ENCODE data around the gene TNS1.

TNS1 gene

DNA sequence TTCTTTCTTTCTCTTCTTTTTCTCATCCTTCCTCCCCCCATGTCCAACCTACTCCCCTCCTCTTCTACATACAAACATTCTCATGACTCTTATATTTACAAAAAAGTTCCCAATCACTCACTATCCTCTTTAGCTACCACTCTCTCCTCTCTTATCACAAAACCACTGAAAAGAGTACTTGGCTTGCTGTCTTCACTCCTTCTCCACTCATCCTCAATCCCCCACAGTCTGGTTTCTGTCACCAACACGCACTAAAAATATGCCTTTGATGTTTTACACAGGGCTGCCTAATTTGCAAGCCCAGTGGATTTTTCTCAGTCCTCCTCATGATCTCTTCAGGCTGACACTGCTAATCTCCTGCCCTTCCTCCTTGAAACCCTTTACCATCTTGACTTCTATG is 159.5 kb downstream of the TNS1 start:
- no peak for DNase-seq

DNA sequence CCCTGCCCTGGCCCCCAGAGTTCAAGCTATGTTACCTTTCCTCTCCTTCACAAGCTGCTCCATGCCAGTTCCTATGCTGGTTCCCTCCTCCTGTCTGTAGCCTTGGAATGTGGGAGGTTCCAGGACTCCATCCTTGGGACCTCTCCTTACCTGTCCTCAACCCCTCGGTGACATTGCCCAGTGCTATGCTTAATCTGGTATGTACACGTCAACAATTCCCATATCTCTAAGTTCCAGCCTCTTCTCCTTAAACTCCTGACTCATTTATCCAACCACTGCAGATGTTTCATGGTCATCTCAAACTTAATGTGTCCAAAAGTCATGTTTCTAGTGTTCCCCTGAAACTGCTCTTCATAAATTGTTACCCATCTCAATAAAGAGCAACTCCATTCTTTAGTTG is 160.8 kb downstream of the TNS1 start:
- DNase-seq = no peak

DNA sequence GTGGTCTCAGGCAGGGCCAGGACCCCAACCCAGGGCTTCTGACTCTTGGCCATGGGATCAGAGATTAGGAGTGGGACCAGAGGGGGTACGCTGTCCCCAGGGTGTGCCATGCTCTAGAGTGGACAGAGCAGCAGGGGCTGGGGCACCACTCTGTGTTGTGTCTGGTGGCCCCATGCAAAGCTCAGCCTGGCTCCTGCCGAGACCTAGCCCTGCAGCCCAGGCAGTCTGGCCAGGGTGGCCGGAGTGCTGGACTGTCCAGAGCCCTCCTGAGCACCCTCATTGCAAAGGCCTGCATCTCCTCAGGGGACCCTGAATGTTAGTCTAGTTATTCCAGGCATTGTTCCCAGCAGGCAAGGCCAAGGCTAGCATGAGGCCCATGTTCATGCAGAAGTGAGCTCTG is 162.3 kb downstream of the TNS1 start:
- no peak for DNase-seq

DNA sequence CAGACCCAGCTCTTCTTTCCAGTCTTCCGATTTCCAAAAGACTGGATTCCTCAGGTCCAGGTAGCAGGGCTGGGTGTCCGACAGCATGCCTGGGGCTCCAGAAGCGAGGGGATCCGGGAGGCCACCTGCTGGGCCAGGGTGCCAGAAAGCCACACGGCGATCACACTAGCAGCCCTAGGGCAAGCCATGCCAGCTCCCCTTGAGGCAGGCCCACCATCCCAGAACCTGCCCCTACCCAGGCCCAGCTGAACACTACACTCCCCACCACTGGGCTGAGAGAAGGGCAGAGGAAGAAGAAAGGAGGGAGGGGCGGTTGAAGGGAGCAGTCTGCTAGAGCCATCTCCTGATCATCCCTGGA is 163.1 kb downstream of the TNS1 start:
- DNase-seq = no peak

DNA sequence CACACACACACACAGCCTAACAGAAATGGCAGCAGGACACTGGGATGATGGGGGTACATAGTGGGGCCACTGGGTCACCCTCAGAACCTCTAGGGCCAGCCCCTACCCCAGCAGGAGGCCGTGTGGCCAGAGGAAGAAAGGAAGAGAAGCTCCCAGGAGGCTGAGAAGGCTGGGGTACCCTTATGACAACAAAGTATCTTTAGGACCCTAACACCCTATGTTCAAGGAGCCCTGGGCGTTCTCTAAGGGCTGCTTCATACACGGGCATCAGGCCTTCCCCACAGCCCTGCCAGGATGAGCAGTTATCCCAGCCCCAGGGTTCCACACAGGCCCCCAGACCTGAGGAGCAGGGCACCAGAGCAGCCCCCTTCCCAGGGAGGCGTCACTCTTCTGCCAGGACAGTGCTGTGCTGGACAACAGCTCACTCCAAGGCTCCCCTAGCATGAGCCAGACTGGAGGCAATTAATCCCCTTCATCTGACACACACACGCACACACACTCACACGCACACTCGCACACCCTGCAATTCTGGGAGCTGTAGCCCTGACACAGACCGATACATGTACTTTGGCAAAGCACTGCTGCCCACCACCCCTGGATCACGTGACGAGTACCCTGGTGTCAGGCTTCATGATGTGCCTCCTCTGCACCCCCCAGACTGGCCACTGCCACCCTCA is 163.6 kb downstream of the TNS1 start:
- no peak for DNase-seq

DNA sequence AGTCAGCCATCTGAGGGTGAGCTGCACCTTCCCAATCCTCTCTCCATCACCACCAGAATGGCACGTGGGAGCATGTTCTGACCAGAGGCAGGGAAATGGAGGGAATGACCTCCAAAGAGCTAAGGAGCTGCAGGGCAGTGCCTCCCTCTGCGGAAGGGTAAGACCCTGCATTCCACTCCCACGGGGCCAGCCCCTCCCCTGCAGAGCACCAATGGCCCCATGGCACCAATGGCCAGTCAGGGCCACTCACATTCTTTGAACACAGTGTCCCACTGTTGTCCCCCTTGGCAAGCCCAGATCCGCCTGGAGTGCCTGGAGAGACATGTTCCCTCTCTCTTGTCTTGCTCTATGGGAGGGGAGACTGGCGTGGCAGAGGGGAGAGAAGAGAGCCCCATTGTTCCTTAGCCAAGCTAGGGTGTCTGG is 164.4 kb downstream of the TNS1 start:
- no peak for DNase-seq

DNA sequence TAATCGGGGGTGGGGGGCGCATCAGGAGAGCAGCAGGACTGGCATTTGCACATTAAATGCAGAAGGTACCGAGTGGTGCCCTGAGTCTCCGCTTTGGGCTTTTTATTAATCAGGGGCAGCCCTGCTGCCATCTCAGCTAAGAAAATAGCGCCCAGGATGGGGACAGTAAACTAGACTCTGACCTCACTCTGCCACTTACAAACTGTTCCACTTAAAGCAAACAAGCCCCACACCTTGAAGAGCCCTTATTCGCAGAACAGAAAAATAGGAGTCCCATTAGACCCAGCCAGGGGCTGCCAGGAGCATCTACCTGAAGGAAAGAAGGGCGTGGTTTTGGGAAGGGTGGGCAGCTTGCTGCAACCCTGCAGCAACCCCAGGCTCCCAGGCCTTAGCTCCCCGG is 165.3 kb downstream of the TNS1 start:
- no peak for DNase-seq

DNA sequence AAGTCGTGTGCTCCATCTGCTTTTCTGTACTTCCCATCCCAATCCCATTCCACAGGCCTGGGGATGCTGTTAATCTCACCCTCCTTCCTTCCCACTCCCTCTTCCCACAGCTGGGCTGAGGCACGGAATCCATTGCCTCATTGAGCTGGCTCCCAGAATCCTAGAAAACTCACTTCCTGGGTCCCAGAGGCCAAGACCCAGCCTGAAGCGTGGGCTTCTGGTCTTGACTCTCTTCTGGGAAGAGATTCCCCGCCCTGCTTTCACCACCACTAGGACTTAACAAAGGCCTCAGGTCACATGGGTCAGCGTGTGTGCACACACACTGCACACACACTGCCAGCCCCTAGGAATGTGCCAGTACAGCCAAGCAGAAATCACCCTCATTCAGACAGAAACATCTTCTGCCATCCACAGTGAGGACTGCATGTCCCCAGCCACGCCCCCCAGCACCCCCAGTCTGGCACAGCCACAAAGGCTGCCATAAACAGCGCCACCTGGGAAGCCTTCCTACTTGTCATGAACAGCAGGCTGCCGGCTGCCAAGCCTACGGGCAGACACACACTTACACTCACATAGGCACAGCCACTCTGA is 165.8 kb downstream of the TNS1 start:
- DNase-seq = no peak

DNA sequence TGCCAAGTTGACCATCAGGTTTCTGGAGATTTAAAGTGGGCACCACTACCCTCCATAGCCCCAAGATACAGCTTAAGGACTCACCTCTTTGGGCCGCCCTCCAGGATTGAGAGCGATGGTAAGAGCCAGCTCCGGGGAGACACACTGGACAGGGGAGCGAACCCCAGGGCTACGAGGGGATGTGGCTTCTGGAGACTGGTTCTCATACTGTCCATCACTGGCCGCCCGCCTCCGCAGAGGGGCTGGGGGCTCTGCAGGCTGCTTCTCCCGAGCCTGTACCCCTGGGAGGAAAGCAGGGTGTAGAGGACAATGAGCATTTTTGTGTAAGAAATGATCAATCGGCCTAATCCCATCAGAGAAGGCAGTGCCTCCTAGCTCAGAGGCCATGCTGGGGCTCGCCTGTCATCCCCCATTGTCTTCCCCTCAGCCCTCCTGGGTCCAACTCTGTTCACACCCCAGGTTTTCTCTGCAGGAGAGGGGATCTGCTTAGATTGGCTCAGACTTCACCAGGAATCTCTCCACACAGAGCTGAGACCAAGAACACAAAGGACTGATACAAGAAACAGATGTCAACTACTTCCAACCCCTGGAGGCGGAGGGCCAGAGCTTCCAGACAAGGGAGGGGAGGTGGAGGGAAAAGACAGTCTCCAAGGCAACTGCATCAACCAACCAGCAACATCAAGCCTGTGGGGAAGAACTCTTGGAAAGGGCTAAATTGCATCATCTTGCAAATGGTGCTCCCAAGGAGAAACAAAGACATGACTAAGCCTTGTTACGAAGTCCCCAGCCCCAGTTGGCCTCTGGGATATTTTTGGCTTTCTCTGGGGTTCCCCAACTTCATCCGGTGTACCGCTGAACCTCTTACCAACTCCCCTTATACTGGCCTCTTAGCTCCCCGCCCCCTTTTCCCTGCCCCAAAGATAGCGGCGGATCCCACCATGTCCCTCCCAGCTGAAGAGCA is 166.6 kb downstream of the TNS1 start:
- DNase-seq = no peak

DNA sequence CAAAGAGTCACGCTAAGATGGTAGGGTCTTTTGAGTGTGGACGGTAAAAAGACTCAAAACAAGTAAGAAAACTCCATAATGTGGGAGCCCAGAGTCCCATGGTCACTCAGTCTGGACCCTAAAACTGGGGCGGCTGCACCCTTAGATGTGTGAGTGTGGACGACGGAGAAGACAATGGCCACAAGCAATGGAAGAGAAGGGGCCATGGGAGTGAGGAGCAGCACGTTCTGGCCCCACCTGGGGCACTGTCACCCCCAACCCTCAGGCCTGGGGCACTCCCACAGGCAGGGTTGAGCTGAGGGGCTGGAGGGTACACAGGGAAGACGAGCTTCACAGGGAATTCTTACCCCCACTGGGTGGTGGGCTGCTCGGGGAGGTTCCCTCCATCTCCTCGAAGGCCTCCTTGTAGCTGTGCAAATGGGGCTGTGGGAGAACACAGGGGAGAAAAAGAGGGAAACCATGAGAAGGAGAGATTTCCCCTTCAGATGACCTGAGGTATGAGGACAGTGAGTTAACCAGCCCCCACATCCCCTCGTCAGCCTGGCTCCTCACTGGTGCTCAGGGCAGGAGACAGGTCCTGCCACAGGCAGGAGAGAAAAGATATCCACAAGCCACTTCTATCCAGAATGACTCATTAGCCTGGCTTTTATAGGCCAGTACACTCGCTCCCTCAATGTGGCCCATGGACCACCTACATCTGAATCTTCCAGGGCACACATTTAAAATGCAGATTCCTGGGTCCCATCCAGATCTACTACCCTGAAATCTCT is 167.9 kb downstream of the TNS1 start:
- DNase-seq = no peak

DNA sequence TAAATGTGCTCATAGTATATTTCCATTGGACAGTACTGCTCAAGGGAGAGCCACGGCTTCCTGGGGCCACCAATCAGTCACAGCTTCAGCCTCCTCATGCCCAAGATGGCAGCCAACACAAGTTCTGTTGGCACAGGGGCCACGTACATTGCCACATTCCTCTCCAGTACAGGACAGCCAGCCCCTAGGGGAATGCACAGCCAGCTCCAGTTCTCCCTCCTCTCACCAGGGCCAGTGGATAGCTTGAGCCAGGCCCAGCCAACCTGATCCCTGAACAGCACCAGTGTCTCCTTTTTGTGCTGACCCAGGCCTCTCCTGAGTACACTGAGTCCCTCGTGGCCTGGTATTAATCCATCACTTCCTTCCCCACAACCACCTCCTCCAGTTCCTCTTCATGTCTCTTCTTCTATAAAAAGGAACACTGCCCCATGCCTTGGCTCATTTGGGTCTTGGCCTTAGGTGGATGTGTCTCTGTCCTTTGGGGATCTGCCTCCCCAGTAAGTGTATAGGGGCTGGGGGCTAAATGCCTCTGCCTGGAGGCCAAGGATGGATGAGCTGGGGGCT is 168.7 kb downstream of the TNS1 start:
- no peak for DNase-seq

DNA sequence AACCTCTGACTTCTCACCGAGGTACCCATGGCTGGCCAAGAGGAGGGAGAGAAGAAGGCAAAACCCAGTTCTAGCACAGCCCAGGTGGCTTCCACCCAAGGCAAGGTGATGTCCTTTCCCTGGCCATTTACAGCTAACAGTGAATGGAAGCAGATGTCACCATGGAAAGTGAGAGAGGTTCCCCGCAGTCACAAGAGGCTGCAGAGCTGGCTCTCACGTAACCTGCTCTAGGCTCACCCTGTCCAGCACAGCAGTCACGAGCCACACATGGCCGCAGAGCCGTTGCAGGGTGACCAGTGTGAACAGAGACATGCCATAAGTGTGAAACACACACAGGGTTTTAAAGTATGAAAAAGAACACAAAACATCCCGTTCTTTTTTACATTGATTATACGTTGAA is 169.4 kb downstream of the TNS1 start:
- DNase-seq = no peak

DNA sequence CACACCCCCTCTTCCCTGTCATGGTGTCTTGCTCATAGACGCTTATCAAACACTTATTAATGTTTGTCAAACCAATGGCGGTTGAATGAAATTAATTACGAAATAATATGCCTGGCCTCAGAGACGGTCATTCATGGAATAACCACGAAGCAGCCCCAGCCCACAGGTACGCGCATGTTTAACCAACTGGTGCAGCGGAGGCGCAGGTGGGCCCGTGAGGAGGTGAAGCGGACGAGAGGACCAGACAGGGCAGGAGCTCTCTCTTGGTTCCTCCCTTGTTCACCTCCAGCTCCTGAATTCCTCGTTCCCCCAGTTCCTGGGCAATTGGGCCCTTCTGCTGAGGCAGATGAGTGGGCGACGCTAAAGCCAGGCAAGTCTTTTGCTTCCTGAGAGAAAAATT is 169.8 kb downstream of the TNS1 start:
- DNase-seq = no peak

DNA sequence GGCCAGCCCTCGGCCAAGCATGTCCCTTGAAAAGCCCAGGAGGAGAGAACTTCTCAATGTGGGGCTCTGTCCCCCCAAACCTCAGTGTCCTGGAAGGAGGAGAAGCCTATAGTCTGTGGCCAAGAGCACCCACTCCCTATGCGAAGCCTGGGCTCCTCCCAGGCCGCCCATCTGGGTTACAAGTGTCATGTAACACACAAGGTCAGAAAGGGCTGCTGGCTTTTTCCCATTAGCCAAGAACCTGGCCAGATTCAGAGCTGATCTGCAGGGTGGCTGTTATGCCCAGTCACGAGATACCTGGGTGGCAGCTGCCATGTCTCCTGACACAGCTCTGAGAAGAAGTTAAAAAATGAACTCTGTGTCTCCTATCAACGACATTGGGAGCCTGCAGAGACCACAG is 170.7 kb downstream of the TNS1 start:
- no peak for DNase-seq

DNA sequence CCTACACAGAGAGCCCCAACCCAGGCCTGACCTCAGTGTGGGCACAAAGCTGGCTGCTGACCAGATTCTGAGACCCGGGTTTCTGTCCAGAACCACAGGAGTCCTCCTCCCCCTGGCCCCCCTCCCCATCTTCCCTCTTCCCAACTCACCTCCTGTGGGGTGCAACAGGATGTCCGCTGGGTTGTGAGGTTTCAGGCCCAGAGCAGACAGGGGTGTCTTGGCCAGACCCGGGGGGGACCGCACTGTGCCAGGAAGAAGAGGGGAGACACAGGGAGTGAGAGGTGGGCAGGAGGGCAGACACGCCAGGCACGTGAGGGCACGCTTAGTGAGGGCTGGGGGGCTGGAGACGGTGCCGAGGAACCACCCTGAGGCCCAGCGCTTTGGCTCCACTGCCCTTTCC is 171.5 kb downstream of the TNS1 start:
- DNase-seq = no peak

DNA sequence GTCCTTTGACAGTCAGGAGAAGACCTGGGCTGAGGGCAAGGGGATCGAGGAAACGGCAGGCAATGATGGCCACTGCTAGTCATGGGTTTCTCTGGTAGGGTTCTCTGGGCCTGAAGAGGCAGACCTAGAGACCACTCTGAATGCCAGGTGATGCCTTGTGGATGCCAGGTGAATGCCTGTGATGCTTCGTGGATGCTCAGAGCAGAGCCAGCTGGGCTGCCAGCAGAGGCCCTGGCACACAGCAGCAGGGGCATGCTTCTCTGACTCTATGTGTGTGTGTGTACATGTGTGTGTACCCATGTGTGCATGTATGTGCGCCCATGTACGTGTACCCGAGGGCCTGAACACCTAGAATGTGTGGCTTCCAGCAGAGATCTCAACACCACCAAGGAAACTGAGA is 172.0 kb downstream of the TNS1 start:
- no peak for DNase-seq

DNA sequence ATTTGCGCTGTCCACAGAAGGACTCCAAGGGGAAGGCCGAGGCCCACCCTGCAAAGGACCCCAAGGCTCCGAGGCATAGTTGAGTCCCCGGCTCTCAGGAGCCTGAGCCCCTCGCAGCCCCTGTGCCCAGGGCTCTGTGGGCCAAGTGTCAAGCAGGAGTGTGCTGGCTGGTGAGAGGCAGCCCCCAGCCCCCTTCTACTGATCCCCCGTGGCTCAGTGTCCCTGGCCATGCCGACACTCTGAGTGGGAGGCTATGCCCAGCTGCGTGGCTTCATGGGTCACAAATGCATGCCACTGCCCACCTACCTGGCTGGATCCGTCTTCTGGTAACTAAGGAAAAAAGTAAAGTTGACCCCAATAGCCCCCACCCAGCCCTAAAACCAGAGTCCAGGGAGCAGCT is 172.7 kb downstream of the TNS1 start:
- DNase-seq = no peak

DNA sequence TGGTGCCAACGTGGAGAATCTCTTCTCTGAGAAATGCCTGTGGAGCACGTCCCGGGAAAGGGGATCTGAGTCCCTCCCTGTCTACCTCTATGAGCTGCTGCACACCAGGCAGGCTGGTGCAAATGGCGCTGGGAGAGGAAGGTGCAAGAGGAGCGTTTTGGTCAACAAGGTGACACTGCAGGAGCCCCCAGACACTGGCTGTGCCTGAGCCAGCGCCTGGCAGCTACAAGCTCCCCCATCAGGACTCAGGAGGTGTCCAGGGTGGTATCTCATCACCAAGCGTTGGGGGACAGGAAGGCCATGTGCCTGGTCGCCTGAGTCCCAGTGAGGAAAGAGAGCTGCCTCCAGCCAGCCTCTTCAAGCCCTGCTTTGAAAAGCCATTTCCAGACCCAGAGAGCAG is 173.4 kb downstream of the TNS1 start:
- DNase-seq = no peak

DNA sequence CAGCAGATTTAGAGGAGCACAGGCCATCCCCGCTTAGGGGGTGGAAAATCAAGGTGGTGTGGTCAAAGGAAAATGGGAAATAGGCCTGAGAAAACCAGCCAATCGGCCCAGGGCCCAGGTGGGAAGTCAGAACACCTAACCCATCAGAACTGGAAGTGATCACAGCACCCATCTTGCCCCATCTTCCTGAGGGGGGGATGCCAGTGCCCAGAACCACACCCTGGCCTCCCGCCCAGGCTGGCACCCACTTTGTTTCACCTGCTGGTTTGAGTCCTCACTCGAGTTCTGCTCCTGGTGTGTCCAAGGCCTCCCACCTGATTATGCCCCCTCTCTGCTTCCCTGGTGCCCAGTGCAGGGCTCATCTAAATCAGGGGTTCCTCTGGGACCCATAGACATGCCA is 174.5 kb downstream of the TNS1 start:
- DNase-seq = no peak

DNA sequence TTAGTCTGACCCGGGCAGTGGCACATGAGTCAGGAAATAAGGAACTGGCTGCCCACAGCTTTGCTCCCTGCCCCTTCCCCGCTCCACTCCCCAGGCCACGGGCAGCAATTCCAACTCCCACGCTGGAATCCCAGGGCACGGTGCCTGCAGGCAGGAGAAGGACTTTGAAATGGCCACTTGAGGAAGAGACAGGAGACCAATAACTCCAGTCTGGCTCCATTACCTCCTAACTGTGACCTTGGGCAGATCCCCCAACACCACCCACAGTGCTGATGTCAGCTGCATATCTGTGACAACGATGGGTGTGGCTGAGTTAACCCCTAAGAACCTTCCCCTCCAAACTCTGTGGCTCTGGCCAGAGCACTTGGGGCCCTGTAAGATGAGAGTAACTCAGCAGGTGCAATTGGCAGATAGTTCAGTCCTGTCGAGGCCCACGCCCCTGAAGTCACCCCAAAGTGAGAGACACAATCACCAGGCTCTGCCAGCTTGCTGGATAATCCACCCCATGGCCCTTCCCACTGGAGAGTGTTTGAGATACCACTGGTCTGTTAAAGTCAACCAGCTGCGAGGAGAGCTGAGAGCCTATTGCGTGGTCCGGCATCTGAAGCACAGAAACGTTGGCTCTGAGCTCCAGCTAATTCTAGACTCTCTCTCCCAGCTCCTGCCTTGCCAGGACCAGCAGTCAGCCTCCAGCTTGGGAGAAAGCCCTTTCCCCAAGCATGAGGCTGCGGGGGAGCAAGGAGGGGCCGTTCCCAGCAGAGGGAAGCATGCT is 175.2 kb downstream of the TNS1 start:
- no peak for DNase-seq

DNA sequence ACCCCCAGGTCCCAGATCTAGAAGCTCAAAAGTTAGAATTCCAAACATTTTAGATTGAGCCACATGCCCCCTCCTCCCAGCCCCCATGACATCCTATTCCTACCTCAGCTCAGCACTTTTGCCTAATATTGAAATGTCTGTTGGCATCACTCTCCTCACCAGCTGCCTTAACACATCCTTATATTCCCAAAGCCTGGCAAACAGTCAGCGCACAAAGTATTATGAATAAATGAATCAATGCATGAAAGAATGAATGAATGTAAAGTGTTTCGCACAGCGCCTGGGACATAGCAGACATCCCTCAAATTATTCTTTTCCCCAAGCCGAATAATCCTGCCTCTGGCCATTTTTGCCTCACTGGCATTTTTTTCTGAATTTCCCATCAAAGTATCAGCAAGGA is 175.8 kb downstream of the TNS1 start:
- no peak for DNase-seq

DNA sequence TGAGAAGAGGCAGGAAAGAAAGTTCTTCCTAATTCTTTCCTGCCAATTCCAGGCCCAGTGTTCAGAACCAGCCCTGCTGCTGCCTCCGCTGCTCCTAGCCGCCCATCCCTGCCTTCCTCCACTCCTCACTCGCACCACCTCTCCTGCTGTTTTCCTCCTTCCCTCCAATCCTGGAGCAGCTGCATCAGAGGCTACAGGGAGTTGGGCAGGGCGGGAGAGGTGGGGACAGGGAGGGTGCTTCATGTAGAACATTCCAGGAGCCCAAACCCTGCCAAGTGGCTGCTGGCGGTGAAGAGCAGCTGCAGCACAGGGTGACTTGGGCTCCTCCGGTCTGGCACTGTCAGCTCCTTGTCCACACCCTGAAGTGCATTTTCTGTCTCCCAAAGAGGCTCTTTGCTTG is 176.3 kb downstream of the TNS1 start:
- DNase-seq = no peak
